Activated CD8-positive, alpha-beta T cell treated with anti-CD3 and anti-CD28 coated beads for 36 hours (primary cell): ENCODE results near the gene RAP2B. TPM values are rescaled to one million over a fixed set of nuclear protein-coding genes. Genes with fewer than 3 reads are reported as not detected.

Experiments used
- ATAC-seq: fragments of 200-7000 bp; cut with Tn5 transposase; one replicate; pipeline ENCODE4 v1.10.0; 2021; ENCODE audit warnings: mild to moderate bottlenecking, moderate library complexity
- CTCF ChIA-PET: fragments of 350-600 bp; sonication (Branson Sonifier 250); formaldehyde crosslinking; loops from one replicate; lab custom pipeline; 2021; ENCODE audit warnings: antibody characterized with exemption; lab: Charles Lee
- POLR2A ChIA-PET: fragments of 350-600 bp; sonication (Branson Sonifier 250); formaldehyde crosslinking; loops from one replicate; lab custom pipeline; 2021; ENCODE audit warnings: antibody characterized with exemption; lab: Charles Lee
- DNase-seq: peaks from one replicate; pipeline ENCODE4 v3.0.0-alpha.2; 2020
- H3K27ac Mint-ChIP-seq: one replicate; pipeline ENCODE4 v1.8.0; 2021; ENCODE audit warnings: mild to moderate bottlenecking, mixed read lengths
- H3K27me3 Mint-ChIP-seq: one replicate; pipeline ENCODE4 v1.8.0; 2021; ENCODE audit warnings: mixed read lengths
- H3K36me3 Mint-ChIP-seq: one replicate; pipeline ENCODE4 v1.8.0; 2021; ENCODE audit warnings: low read depth, mixed read lengths
- H3K4me1 Mint-ChIP-seq: one replicate; pipeline ENCODE4 v1.8.0; 2021; ENCODE audit warnings: low read depth, mixed read lengths
- H3K4me3 Mint-ChIP-seq: one replicate; pipeline ENCODE4 v1.8.0; 2021; ENCODE audit warnings: mild to moderate bottlenecking, moderate library complexity, mixed read lengths
- H3K9me3 Mint-ChIP-seq: one replicate; pipeline ENCODE4 v1.8.0; 2021; ENCODE audit warnings: mixed read lengths
- intact Hi-C: fragments of 100-400 bp; cut with micrococcal nuclease; formaldehyde crosslinking; loops from one replicate; pipeline ENCODE4 v1.10.0; 2022
- total RNA-seq, 2 experiments: library from RNA; stranded (reverse); gene quantifications; one replicate each; pipeline ENCODE4 v1.2.3, GENCODE V29; 2021
- TF ChIP-seq, protein P1 (sequence below): fragments of 200-600 bp; IDR thresholded peaks from one replicate; pipeline ENCODE4 v1.8.0; 2022; ENCODE audit warnings: antibody characterized with exemption, mild to moderate bottlenecking

The RAP2B gene
- total RNA-seq, 2 experiments from 2014 or later = 14.4 to 15.3 TPM

DNA sequence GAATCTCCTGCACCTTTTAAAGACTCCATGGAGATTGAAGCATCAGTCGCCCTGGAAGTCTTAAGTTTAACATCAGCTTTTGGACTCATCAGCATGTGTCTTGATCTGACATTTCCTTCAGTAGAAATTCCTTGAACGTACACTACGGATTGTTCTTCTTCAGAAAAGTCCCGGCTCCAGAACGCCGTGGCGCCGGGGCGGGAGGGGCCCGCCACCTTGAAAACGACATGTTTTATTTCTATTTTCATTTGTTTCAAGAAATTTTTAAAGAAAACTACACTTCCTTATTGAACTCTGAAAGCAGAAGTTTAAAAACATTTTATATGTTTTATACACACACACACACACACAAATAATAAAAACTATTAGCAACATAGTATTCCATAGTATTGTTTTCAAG is 32.6 kb upstream of the RAP2B start:
- intact Hi-C loops = no loop called here
- Mint-ChIP-seq H3K4me3 (no peak overlapping the region), H3K27ac (no peak overlapping the region), H3K9me3 (no peaks in the 10 kb centered on the region), H3K27me3 (no peaks in the 10 kb centered on the region), H3K4me1 (peaks cover 7% of the 10 kb centered on the region), H3K36me3 (no peaks in the 10 kb centered on the region)
- TF ChIP-seq, protein P1, sequence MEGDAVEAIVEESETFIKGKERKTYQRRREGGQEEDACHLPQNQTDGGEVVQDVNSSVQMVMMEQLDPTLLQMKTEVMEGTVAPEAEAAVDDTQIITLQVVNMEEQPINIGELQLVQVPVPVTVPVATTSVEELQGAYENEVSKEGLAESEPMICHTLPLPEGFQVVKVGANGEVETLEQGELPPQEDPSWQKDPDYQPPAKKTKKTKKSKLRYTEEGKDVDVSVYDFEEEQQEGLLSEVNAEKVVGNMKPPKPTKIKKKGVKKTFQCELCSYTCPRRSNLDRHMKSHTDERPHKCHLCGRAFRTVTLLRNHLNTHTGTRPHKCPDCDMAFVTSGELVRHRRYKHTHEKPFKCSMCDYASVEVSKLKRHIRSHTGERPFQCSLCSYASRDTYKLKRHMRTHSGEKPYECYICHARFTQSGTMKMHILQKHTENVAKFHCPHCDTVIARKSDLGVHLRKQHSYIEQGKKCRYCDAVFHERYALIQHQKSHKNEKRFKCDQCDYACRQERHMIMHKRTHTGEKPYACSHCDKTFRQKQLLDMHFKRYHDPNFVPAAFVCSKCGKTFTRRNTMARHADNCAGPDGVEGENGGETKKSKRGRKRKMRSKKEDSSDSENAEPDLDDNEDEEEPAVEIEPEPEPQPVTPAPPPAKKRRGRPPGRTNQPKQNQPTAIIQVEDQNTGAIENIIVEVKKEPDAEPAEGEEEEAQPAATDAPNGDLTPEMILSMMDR = no peak
- DNase-seq (no peak), ATAC-seq (no peak)
- POLR2A ChIA-PET = no interaction called here
- CTCF ChIA-PET = interaction anchor here (1.2 kb wide), 1 partner anchor 39 kb away, joined by 3 read pairs; no protein-coding TSS in a partner anchor

DNA sequence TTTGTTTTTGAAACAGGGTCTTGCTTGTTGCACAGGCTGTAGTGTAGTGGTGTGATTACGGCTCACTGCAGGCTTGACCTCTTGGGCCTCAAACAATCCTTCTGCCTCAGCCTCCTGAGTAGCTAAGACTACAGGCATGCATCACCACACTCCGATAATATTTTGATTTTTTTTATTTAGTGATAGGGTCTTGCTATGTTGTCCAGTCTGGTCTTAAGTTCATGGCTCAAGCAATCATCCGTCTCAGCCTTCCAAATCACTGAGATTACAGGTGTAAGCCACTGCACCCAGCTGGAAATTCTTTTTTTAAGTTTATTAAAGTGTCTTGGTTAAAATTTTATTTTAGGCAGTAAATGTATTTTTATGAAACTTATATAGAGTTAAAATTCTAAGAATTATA is 32.2 kb upstream of the RAP2B start:
- Mint-ChIP-seq H3K36me3 (no peaks in the 10 kb centered on the region), H3K4me1 (peaks cover 7% of the 10 kb centered on the region), H3K9me3 (no peaks in the 10 kb centered on the region), H3K27me3 (no peaks in the 10 kb centered on the region), H3K4me3 (no peak overlapping the region), H3K27ac (no peak overlapping the region)
- DNase-seq = no peak
- ChIA-PET CTCF (interaction anchor here (1.2 kb wide), 1 partner anchor 38 kb away, joined by 3 read pairs; no protein-coding TSS in a partner anchor), POLR2A (no interaction called here)
- no peak for ATAC-seq
- intact Hi-C loops = no loop called here
- TF ChIP-seq, protein P1 = no peak

DNA sequence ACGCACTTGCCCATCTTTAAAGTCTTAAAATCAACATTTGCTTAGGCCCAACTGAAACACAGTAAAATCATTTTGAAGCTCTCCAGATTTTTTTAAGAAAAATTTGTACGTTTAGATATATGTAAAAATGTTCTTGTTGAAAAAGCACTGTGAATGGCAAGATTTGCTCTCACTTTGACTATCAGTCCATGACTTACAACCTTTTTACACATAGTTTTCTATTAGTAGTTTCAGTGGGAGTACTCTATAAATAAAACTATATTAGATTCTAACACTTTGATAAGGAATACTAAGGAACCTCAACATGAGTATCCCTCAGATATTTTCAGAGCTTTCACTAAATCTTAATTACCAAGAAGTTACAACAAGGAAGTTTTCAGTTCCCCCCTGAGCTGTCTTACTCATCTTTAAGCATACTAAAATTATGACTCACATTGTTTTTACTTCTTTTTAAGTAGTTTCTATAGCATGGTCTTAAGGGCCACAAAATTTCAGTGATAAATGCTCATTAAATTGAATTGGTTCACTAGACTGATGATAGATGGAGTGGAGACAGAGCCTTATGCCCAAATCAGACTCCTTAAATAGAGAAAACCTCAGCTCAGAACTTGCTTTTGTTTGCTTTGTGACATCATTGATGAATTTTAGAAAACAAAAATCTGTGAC is 31.6 kb upstream of the RAP2B start:
- ChIA-PET POLR2A (no interaction called here), CTCF (interaction anchor here (1.2 kb wide), 1 partner anchor 38 kb away, joined by 3 read pairs; no protein-coding TSS in a partner anchor)
- H3K4me1 Mint-ChIP-seq = peaks cover 7% of the 10 kb centered on the region
- intact Hi-C loops = no loop called here
- TF ChIP-seq, protein P1 = no peak
- no peaks in the 10 kb centered on the region for H3K9me3 Mint-ChIP-seq
- DNase-seq = no peak
- H3K4me3 Mint-ChIP-seq = no peak overlapping the region
- no peak overlapping the region for H3K27ac Mint-ChIP-seq
- peak; percentile 77 for ATAC-seq
- H3K27me3 Mint-ChIP-seq = no peaks in the 10 kb centered on the region
- H3K36me3 Mint-ChIP-seq = no peaks in the 10 kb centered on the region

DNA sequence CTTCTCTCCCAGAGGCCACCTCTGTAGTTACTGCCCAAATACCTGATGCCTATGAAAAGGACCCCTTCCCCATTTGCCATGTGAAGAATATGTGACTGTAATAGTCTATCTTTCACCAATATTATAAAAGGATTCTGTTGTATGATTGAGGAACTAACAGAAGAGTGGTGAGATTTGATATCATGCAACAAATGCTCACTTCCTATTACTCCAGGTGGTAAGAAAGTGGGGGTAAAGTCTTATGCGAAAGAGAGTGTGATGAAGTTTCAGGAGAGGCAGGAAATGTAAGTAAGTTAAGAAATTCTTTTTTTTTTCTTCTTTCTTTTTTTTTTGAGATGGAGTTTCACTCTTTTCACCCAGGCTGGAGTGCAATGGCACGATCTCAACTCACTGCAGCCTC is 24.4 kb upstream of the RAP2B start:
- intact Hi-C loops = no loop called here
- Mint-ChIP-seq H3K4me1 (peaks cover 25% of the 10 kb centered on the region), H3K27ac (no peak overlapping the region), H3K4me3 (no peak overlapping the region), H3K36me3 (no peaks in the 10 kb centered on the region), H3K27me3 (peaks cover 2% of the 10 kb centered on the region), H3K9me3 (no peaks in the 10 kb centered on the region)
- CTCF ChIA-PET = no interaction called here
- DNase-seq (no peak), ATAC-seq (no peak)
- POLR2A ChIA-PET = no interaction called here
- TF ChIP-seq, protein P1 = no peak

DNA sequence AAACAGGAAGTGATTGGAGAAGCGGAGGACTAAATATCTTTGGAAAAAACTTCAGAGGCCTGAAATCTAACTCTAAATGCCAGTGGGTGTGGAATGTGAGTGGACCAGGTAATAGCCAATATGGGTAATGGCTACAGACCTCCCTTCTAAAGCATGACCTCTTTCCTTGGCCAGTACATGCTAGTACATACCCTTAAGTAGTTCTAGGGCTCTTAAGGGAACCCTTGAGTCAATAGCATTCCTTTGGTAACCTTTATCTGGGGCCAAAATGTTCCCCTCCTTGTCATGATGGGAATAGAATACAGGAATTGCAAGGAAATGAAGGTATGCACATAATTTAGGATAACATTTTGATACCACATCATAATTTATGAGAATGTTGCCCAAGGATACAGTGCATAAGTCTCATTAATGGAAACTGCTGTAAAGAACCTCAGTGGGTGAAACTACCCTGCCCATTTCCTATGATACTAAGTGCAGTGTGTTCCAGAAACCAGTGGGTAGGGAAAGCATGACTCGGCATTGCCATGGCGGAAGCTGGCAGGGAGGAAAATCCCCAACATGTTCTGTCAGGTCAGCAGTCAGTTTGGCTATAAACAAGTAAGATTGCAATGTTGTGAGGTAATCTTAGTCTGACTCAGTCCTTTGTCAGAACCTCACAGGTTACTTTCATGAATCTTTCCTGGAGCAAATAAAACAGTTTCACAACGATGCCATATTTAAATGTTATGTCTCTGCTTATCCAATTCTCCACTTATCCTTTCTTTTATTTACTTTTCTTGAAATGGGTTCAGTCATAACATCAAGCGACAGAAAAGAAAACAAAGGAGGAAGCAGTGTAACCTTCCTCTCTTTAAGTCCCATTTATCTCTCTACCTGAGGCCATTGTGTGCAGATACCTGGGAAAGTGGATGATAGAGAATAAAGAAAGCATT is 23.5 kb upstream of the RAP2B start:
- Mint-ChIP-seq H3K4me3 (no peak overlapping the region), H3K27ac (peak overlapping the region; percentile 56), H3K9me3 (no peaks in the 10 kb centered on the region), H3K36me3 (no peaks in the 10 kb centered on the region), H3K27me3 (peaks cover 2% of the 10 kb centered on the region), H3K4me1 (peaks cover 25% of the 10 kb centered on the region)
- ATAC-seq = peak; percentile 83
- intact Hi-C loops = no loop called here
- TF ChIP-seq, protein P1 = no peak
- ChIA-PET CTCF (no interaction called here), POLR2A (no interaction called here)
- DNase-seq = peak; percentile 79
